ENCODE measurements around the gene THAP7. TPM values are rescaled to one million over a fixed set of nuclear protein-coding genes. Genes with fewer than 3 reads are reported as not detected.
"Not testable (repeated sequence)": the region's sequence is repeated elsewhere in the genome, so short reads cannot be mapped to it uniquely, and the experiment has no call there.

Gene THAP7
- total RNA-seq: 18.0 TPM
- long read RNA-seq, transcript THAP7-208 (3 exons, 1,957 nt): minor isoform, 6 of 49 reads
- long read RNA-seq, transcript THAP7-204 (2 exons, 1,809 nt): major isoform, 20 of 49 reads
- long read RNA-seq, transcript THAP7-202 (5 exons, 1,144 nt): minor isoform, 16 of 49 reads
- long read RNA-seq, partial matches to known transcripts: 0 of 49 reads
- long read RNA-seq, other reads (novel, unspliced or antisense): 5 of 49 reads

- intact Hi-C loops (cut with micrococcal nuclease): no loop called here
- peak; percentile 96 for ATAC-seq
- peak; percentile 99 for DNase-seq
Measured at GRCh38 chr22:21001601-21002325, at the start of gene THAP7. Gene THAP7, minus strand, starts transcription at chr22:21002118. Its CDS starts 207 bp downstream, at chr22:21001911.

- intact Hi-C loops (cut with micrococcal nuclease): no loop called here
- DNase-seq (no peak), ATAC-seq (no peak)
Measured at GRCh38 chr22:21051145-21051830, 49.4 kb upstream of the THAP7 start.

- intact Hi-C loops (cut with micrococcal nuclease); ATAC-seq: not testable (repeated sequence)
Measured at GRCh38 chr22:21048965-21049364, 47.0 kb upstream of the THAP7 start.

GRCh38 chr22:21048448-21048847, 46.5 kb upstream of the THAP7 start:
- DNase-seq; intact Hi-C loops (cut with micrococcal nuclease); ATAC-seq: not testable (repeated sequence)

More at GRCh38 chr22:21048965-21049364, 47.0 kb upstream of the THAP7 start:
- DNase-seq: not testable (repeated sequence)

GRCh38 chr22:21047730-21048129, 45.8 kb upstream of the THAP7 start:
- ATAC-seq (no peak), DNase-seq (no peak)
- intact Hi-C loops (cut with micrococcal nuclease): no loop called here

GRCh38 chr22:21047035-21047661, 45.2 kb upstream of the THAP7 start:
- DNase-seq (no peak), ATAC-seq (no peak)
- intact Hi-C loops (cut with micrococcal nuclease): no loop called here

- ATAC-seq (peak; percentile 98), DNase-seq (peak; percentile 93)
- intact Hi-C loops (cut with micrococcal nuclease): no loop called here
Measured at GRCh38 chr22:21045585-21046294, 43.8 kb upstream of the THAP7 start, which contains the start of gene LRRC74B. Gene LRRC74B, plus strand, starts transcription at chr22:21045946. Its CDS starts 41 bp downstream, at chr22:21045987.

GRCh38 chr22:21044931-21045584, 43.1 kb upstream of the THAP7 start:
- intact Hi-C loops (cut with micrococcal nuclease): no loop called here
- peak; percentile 48 for DNase-seq

GRCh38 chr22:21043860-21044535, 42.1 kb upstream of the THAP7 start:
- DNase-seq (no peak), ATAC-seq (no peak)
- intact Hi-C loops (cut with micrococcal nuclease): no loop called here

More at GRCh38 chr22:21044931-21045584, 43.1 kb upstream of the THAP7 start:
- peak; percentile 45 for ATAC-seq

- intact Hi-C loops (cut with micrococcal nuclease): no loop called here
- DNase-seq (peak; percentile 9), ATAC-seq (no peak)
Measured at GRCh38 chr22:21042978-21043859, 41.3 kb upstream of the THAP7 start.

GRCh38 chr22:21041937-21042336, 40.0 kb upstream of the THAP7 start:
- ATAC-seq (no peak), DNase-seq (peak; percentile 4)
- intact Hi-C loops (cut with micrococcal nuclease): no loop called here

GRCh38 chr22:21039158-21039557, 37.2 kb upstream of the THAP7 start:
- ATAC-seq; intact Hi-C loops (cut with micrococcal nuclease): not testable (repeated sequence)
- peak; percentile 6 for DNase-seq

- intact Hi-C loops (cut with micrococcal nuclease): no loop called here
- peak; percentile 35 for DNase-seq
- peak; percentile 73 for ATAC-seq
Measured at GRCh38 chr22:21038405-21038804, 36.5 kb upstream of the THAP7 start.

- ATAC-seq: no peak
- no peak for DNase-seq
- intact Hi-C loops (cut with micrococcal nuclease): no loop called here
Measured at GRCh38 chr22:21034989-21035388, 33.1 kb upstream of the THAP7 start.

- ATAC-seq (no peak), DNase-seq (no peak)
- intact Hi-C loops (cut with micrococcal nuclease): no loop called here
Measured at GRCh38 chr22:21033895-21034294, 32.0 kb upstream of the THAP7 start.

- ATAC-seq: no peak
- no peak for DNase-seq
- intact Hi-C loops (cut with micrococcal nuclease): no loop called here
Measured at GRCh38 chr22:21032868-21033688, 31.2 kb upstream of the THAP7 start.

All from left ventricle myocardium superior (tissue), 1 donor.